GM23338 (cell line): ENCODE results near the gene ARL10. TPM values are rescaled to one million over a fixed set of nuclear protein-coding genes. Genes with fewer than 3 reads are reported as not detected.

Source experiments
- ATAC-seq: fragments of 200-7000 bp; cut with Tn5 transposase; 3 replicates; pipeline ENCODE4 v1.9.1; 2020
- DNase-seq: peaks from one replicate; pipeline ENCODE4 v3.0.0-alpha.2; 2015; ENCODE audit warnings: low spot score
- H2AFZ ChIP-seq: fragments of 200-600 bp; sonication (generic); 2 replicates; pipeline ENCODE4 v1.8.0; 2016; ENCODE audit warnings: antibody characterized with exemption, mild to moderate bottlenecking, moderate library complexity
- H3F3A ChIP-seq: fragments of 200-600 bp; sonication (generic); replicated peaks from 2 replicates; pipeline ENCODE4 v1.8.0; 2017; ENCODE audit warnings: antibody characterized with exemption, mixed run types, low read depth
- H3K27ac ChIP-seq: fragments of 200-600 bp; sonication (generic); 2 replicates; pipeline ENCODE4 v1.6.1; 2016; ENCODE audit warnings: low read depth
- H3K27me3 ChIP-seq: fragments of 200-600 bp; sonication (generic); 2 replicates; pipeline ENCODE4 v1.8.0; 2016; ENCODE audit warnings: mild to moderate bottlenecking, mixed run types, moderate library complexity; ENCODE audit not compliant: insufficient read depth
- H3K36me3 ChIP-seq: fragments of 200-600 bp; sonication (generic); 2 replicates; pipeline ENCODE4 v1.8.0; 2016; ENCODE audit warnings: mild to moderate bottlenecking; ENCODE audit not compliant: insufficient read depth
- H3K4me1 ChIP-seq: fragments of 200-600 bp; sonication (generic); 2 replicates; pipeline ENCODE4 v1.8.0; 2016; ENCODE audit warnings: mild to moderate bottlenecking, moderate library complexity; ENCODE audit not compliant: insufficient read depth
- H3K4me2 ChIP-seq: fragments of 200-600 bp; sonication (generic); 2 replicates; pipeline ENCODE4 v1.7.1; 2017; ENCODE audit warnings: mixed run types
- H3K4me3 ChIP-seq: fragments of 200-600 bp; sonication (generic); 2 replicates; pipeline ENCODE4 v1.6.1; 2016; ENCODE audit warnings: mixed run types
- H3K79me2 ChIP-seq: fragments of 200-600 bp; sonication (generic); replicated peaks from 2 replicates; pipeline ENCODE4 v1.8.0; 2017; ENCODE audit warnings: mild to moderate bottlenecking; ENCODE audit not compliant: insufficient read depth
- H3K9me2 ChIP-seq: fragments of 200-600 bp; sonication (generic); 2 replicates; pipeline ENCODE4 v1.8.0; 2017; ENCODE audit not compliant: insufficient read depth
- H4K20me1 ChIP-seq: fragments of 200-600 bp; sonication (generic); replicated peaks from 2 replicates; pipeline ENCODE4 v1.8.0; 2017; ENCODE audit warnings: mild to moderate bottlenecking; ENCODE audit not compliant: insufficient read depth
- H3K27ac Mint-ChIP-seq: 2 replicates; pipeline ENCODE4 v1.8.0; 2020; ENCODE audit warnings: inconsistent platforms, mild to moderate bottlenecking, moderate library complexity, mixed read lengths
- H3K27me3 Mint-ChIP-seq: 3 replicates; pipeline ENCODE4 v1.8.0; 2022; ENCODE audit warnings: low read depth, mild to moderate bottlenecking, moderate library complexity, mixed read lengths, inconsistent platforms; ENCODE audit not compliant: insufficient read depth, poor library complexity
- H3K36me3 Mint-ChIP-seq: 3 replicates; pipeline ENCODE4 v1.8.0; 2021; ENCODE audit warnings: low read depth, mild to moderate bottlenecking, inconsistent platforms, moderate library complexity, mixed read lengths
- H3K4me1 Mint-ChIP-seq: 3 replicates; pipeline ENCODE4 v1.8.0; 2020; ENCODE audit warnings: mild to moderate bottlenecking, inconsistent platforms, mixed read lengths
- H3K4me3 Mint-ChIP-seq: 3 replicates; pipeline ENCODE4 v1.8.0; 2021; ENCODE audit warnings: moderate library complexity, mild to moderate bottlenecking, inconsistent platforms, mixed read lengths
- H3K9me3 Mint-ChIP-seq: 3 replicates; pipeline ENCODE4 v1.8.0; 2020; ENCODE audit warnings: moderate library complexity, mild to moderate bottlenecking, inconsistent platforms, mixed read lengths
- EZH2 ChIP-seq: fragments of 200-600 bp; sonication (generic); IDR thresholded peaks from one replicate; pipeline ENCODE4 v1.8.0; 2017; ENCODE audit warnings: antibody characterized with exemption, mild to moderate bottlenecking, low read depth; ENCODE audit not compliant: unreplicated experiment
- EZH2phosphoT487 ChIP-seq: fragments of 200-600 bp; sonication (generic); IDR thresholded peaks from one replicate; pipeline ENCODE4 v1.8.1; 2018; ENCODE audit warnings: antibody characterized with exemption; ENCODE audit not compliant: unreplicated experiment
- JUNB ChIP-seq: IDR thresholded peaks from one replicate; pipeline ENCODE4 v1.6.1; 2016; ENCODE audit warnings: antibody characterized with exemption; ENCODE audit not compliant: unreplicated experiment
- NANOG ChIP-seq: IDR thresholded peaks from 2 replicates; pipeline ENCODE4 v1.6.1; 2016; ENCODE audit warnings: antibody characterized with exemption, borderline replicate concordance
- POLR2AphosphoS5 ChIP-seq: IDR thresholded peaks from 2 replicates; pipeline ENCODE4 v1.6.1; 2016; ENCODE audit warnings: antibody characterized with exemption, low read depth
- STAT1 ChIP-seq: IDR thresholded peaks from one replicate; pipeline ENCODE4 v1.6.1; 2016; ENCODE audit warnings: antibody characterized with exemption; ENCODE audit not compliant: unreplicated experiment
- ZNF114 ChIP-seq: fragments of 250-450 bp; sonication (Bioruptor Pico); IDR thresholded peaks from 2 replicates; pipeline ENCODE4 v1.5.0; 2020; ENCODE audit warnings: mild to moderate bottlenecking, moderate library complexity
- ZNF331 ChIP-seq: fragments of 250-450 bp; sonication (Bioruptor Pico); IDR thresholded peaks from 2 replicates; pipeline ENCODE4 v1.5.0; 2020; ENCODE audit warnings: low read depth, mild to moderate bottlenecking, moderate library complexity
- polyA plus RNA-seq: library from polyadenylated mRNA; unstranded; fragments of >200 nt; fragmentation: Nextera tagmentation; extraction: Ambion mirVana; gene quantifications from 2 replicates; pipeline ENCODE4 v1.2.1, GENCODE V29; 2016
- total RNA-seq: library from RNA; depleted of rRNA; stranded (reverse); fragments of >200 nt; shearing (Covaris generic); gene quantifications from 2 replicates; pipeline ENCODE4 v1.2.3, GENCODE V29; 2014
- TF ChIP-seq, protein P1 (sequence below): IDR thresholded peaks from one replicate; pipeline ENCODE4 v1.6.1; 2018; ENCODE audit warnings: antibody characterized with exemption; ENCODE audit not compliant: unreplicated experiment
- TF ChIP-seq, protein P2 (sequence below), 2 experiments: fragments of 200-600 bp in 1 of 2; sonication (generic) in 1 of 2; conservative IDR thresholded peaks; 2 replicates each; pipeline versions ENCODE4 v1.5.1 to v1.6.1; 2016 to 2017; ENCODE audit warnings: antibody characterized with exemption in 2 of 2, low read depth in 2 of 2, mild to moderate bottlenecking in 2 of 2, moderate library complexity in 1 of 2
- TF ChIP-seq, protein P3 (sequence below): fragments of 250-450 bp; sonication (Bioruptor Pico); IDR thresholded peaks from 2 replicates; pipeline ENCODE4 v1.5.0; 2020; ENCODE audit warnings: mild to moderate bottlenecking, moderate library complexity
- TF ChIP-seq, protein P4 (sequence below): IDR thresholded peaks from 2 replicates; pipeline ENCODE4 v1.6.1; 2016; ENCODE audit warnings: antibody characterized with exemption

Gene ARL10
- total and polyA plus RNA-seq, 2 experiments from 2014 or later = 2.5 to 7.9 TPM

DNA sequence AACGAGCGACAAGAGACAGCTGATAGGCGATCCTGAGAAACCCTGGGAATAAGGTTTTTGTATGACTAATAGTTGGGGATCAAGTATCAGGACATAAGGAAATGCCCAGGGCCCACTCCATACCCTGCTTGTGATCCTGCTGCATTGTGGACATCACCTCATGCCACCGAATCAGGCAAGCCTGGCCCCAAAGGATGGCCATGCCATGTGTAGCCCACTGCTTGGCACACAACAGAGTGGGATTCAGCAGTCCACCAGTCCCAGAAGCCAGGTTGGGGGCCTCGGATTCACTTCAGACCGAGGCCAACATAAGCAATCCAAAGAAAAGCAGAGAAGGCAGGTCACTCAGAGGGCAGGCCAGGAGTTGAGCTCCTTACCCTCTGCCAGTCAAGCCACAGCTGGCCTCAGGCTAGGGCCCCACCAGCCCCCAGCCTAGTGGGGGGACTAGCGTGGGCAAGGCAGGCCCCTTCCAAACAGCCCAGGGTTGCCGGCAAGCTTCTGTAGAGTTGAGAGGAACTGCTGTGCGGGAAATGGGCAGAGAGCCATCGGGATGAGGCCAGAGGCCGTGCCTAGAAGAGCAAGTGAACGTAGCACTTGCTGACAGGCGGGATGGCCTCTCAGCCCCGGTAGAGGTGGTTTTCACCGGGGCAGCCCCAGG is 18.1 kb downstream of the ARL10 start:
- Mint-ChIP-seq H3K36me3 (peaks cover 76% of the 10 kb centered on the region), H3K27me3 (peaks cover 8% of the 10 kb centered on the region), H3K4me3 (no peak overlapping the region), H3K27ac (no peak overlapping the region), H3K4me1 (peaks cover 12% of the 10 kb centered on the region), H3K9me3 (no peaks in the 10 kb centered on the region)
- Histone ChIP-seq H2AFZ (no peak overlapping the region), H3K4me2 (no peak overlapping the region), H3K9me2 (no peaks in the 10 kb centered on the region), H3K4me1 (peaks cover 9% of the 10 kb centered on the region; the same call in 1 of the 2 replicates), H3F3A (peaks cover 18% of the 10 kb centered on the region; the same call in 1 of the 2 replicates), H3K4me3 (no peak overlapping the region), H3K27me3 (no peaks in the 10 kb centered on the region), H3K27ac (no peak overlapping the region), H3K79me2 (peaks cover 33% of the 10 kb centered on the region), H3K36me3 (peaks cover 27% of the 10 kb centered on the region), H4K20me1 (peaks cover 21% of the 10 kb centered on the region)
- TF ChIP-seq POLR2AphosphoS5 = no peak
- no peak for TF ChIP-seq EZH2phosphoT487
- TF ChIP-seq, protein P1, sequence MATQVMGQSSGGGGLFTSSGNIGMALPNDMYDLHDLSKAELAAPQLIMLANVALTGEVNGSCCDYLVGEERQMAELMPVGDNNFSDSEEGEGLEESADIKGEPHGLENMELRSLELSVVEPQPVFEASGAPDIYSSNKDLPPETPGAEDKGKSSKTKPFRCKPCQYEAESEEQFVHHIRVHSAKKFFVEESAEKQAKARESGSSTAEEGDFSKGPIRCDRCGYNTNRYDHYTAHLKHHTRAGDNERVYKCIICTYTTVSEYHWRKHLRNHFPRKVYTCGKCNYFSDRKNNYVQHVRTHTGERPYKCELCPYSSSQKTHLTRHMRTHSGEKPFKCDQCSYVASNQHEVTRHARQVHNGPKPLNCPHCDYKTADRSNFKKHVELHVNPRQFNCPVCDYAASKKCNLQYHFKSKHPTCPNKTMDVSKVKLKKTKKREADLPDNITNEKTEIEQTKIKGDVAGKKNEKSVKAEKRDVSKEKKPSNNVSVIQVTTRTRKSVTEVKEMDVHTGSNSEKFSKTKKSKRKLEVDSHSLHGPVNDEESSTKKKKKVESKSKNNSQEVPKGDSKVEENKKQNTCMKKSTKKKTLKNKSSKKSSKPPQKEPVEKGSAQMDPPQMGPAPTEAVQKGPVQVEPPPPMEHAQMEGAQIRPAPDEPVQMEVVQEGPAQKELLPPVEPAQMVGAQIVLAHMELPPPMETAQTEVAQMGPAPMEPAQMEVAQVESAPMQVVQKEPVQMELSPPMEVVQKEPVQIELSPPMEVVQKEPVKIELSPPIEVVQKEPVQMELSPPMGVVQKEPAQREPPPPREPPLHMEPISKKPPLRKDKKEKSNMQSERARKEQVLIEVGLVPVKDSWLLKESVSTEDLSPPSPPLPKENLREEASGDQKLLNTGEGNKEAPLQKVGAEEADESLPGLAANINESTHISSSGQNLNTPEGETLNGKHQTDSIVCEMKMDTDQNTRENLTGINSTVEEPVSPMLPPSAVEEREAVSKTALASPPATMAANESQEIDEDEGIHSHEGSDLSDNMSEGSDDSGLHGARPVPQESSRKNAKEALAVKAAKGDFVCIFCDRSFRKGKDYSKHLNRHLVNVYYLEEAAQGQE = no peak
- TF ChIP-seq STAT1 = no peak
- TF ChIP-seq ZNF114 = no peak
- TF ChIP-seq NANOG = no peak
- TF ChIP-seq, protein P2, sequence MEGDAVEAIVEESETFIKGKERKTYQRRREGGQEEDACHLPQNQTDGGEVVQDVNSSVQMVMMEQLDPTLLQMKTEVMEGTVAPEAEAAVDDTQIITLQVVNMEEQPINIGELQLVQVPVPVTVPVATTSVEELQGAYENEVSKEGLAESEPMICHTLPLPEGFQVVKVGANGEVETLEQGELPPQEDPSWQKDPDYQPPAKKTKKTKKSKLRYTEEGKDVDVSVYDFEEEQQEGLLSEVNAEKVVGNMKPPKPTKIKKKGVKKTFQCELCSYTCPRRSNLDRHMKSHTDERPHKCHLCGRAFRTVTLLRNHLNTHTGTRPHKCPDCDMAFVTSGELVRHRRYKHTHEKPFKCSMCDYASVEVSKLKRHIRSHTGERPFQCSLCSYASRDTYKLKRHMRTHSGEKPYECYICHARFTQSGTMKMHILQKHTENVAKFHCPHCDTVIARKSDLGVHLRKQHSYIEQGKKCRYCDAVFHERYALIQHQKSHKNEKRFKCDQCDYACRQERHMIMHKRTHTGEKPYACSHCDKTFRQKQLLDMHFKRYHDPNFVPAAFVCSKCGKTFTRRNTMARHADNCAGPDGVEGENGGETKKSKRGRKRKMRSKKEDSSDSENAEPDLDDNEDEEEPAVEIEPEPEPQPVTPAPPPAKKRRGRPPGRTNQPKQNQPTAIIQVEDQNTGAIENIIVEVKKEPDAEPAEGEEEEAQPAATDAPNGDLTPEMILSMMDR (conservative IDR thresholded peaks at IDR 0.05; ENCODE audit: low read depth in 2 of 2) = no peak
- TF ChIP-seq JUNB = no peak
- no peak for TF ChIP-seq EZH2
- TF ChIP-seq, protein P3, sequence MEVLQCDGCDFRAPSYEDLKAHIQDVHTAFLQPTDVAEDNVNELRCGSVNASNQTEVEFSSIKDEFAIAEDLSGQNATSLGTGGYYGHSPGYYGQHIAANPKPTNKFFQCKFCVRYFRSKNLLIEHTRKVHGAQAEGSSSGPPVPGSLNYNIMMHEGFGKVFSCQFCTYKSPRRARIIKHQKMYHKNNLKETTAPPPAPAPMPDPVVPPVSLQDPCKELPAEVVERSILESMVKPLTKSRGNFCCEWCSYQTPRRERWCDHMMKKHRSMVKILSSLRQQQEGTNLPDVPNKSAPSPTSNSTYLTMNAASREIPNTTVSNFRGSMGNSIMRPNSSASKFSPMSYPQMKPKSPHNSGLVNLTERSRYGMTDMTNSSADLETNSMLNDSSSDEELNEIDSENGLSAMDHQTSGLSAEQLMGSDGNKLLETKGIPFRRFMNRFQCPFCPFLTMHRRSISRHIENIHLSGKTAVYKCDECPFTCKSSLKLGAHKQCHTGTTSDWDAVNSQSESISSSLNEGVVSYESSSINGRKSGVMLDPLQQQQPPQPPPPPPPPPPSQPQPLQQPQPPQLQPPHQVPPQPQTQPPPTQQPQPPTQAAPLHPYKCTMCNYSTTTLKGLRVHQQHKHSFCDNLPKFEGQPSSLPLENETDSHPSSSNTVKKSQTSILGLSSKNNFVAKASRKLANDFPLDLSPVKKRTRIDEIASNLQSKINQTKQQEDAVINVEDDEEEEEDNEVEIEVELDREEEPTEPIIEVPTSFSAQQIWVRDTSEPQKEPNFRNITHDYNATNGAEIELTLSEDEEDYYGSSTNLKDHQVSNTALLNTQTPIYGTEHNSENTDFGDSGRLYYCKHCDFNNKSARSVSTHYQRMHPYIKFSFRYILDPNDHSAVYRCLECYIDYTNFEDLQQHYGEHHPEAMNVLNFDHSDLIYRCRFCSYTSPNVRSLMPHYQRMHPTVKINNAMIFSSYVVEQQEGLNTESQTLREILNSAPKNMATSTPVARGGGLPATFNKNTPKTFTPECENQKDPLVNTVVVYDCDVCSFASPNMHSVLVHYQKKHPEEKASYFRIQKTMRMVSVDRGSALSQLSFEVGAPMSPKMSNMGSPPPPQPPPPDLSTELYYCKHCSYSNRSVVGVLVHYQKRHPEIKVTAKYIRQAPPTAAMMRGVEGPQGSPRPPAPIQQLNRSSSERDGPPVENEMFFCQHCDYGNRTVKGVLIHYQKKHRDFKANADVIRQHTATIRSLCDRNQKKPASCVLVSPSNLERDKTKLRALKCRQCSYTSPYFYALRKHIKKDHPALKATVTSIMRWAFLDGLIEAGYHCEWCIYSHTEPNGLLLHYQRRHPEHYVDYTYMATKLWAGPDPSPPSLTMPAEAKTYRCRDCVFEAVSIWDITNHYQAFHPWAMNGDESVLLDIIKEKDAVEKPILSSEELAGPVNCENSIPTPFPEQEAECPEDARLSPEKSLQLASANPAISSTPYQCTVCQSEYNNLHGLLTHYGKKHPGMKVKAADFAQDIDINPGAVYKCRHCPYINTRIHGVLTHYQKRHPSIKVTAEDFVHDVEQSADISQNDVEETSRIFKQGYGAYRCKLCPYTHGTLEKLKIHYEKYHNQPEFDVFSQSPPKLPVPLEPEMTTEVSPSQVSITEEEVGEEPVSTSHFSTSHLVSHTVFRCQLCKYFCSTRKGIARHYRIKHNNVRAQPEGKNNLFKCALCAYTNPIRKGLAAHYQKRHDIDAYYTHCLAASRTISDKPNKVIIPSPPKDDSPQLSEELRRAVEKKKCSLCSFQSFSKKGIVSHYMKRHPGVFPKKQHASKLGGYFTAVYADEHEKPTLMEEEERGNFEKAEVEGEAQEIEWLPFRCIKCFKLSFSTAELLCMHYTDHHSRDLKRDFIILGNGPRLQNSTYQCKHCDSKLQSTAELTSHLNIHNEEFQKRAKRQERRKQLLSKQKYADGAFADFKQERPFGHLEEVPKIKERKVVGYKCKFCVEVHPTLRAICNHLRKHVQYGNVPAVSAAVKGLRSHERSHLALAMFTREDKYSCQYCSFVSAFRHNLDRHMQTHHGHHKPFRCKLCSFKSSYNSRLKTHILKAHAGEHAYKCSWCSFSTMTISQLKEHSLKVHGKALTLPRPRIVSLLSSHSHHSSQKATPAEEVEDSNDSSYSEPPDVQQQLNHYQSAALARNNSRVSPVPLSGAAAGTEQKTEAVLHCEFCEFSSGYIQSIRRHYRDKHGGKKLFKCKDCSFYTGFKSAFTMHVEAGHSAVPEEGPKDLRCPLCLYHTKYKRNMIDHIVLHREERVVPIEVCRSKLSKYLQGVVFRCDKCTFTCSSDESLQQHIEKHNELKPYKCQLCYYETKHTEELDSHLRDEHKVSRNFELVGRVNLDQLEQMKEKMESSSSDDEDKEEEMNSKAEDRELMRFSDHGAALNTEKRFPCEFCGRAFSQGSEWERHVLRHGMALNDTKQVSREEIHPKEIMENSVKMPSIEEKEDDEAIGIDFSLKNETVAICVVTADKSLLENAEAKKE (CRISPR knock-in tag) = no peak
- TF ChIP-seq ZNF331 (CRISPR knock-in tag) = no peak
- TF ChIP-seq, protein P4, sequence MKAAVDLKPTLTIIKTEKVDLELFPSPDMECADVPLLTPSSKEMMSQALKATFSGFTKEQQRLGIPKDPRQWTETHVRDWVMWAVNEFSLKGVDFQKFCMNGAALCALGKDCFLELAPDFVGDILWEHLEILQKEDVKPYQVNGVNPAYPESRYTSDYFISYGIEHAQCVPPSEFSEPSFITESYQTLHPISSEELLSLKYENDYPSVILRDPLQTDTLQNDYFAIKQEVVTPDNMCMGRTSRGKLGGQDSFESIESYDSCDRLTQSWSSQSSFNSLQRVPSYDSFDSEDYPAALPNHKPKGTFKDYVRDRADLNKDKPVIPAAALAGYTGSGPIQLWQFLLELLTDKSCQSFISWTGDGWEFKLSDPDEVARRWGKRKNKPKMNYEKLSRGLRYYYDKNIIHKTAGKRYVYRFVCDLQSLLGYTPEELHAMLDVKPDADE = no peak
- no peak for DNase-seq
- ATAC-seq = no peak
